Middle frontal gyrus (tissue), 1 donor: ENCODE data around the gene BRCA1.
"Not testable (repeated sequence)": the region's sequence is repeated elsewhere in the genome, so short reads cannot be mapped to it uniquely, and the experiment has no call there.

Experiments used
- DNase-seq: peaks from one replicate; pipeline ENCODE4 v3.0.0-alpha.2; 2015; ENCODE audit warnings: low spot score; ENCODE audit errors: extremely low spot score

Gene BRCA1

GRCh38 chr17:43125133-43125966, at the start of gene BRCA1:
BRCA1 (minus strand) TSS chr17:43125364; CDS start chr17:43124096, 1,268 bp downstream.
- DNase-seq, result peak; percentile 94

- peak; percentile 8 for DNase-seq
Measured at GRCh38 chr17:43171586-43172487, 46.7 kb upstream of the BRCA1 start.

- DNase-seq, result peak; percentile 97
Measured at GRCh38 chr17:43170766-43171585, 45.8 kb upstream of the BRCA1 start, which contains the start of gene NBR1. NBR1 (plus strand) TSS chr17:43171214; CDS start chr17:43175800, 4,586 bp downstream.

- peak; percentile 88 for DNase-seq
Measured at GRCh38 chr17:43170140-43170765, 45.1 kb upstream of the BRCA1 start.

- no peak for DNase-seq
Measured at GRCh38 chr17:43169561-43170139, 44.5 kb upstream of the BRCA1 start.

GRCh38 chr17:43165971-43166370, 40.8 kb upstream of the BRCA1 start:
- not testable (repeated sequence) for DNase-seq

GRCh38 chr17:43159957-43160356, 34.8 kb upstream of the BRCA1 start:
- not testable (repeated sequence) for DNase-seq

GRCh38 chr17:43159232-43159631, 34.1 kb upstream of the BRCA1 start:
- DNase-seq, result not testable (repeated sequence)

- DNase-seq, result no peak
Measured at GRCh38 chr17:43155666-43156065, 30.5 kb upstream of the BRCA1 start.

GRCh38 chr17:43153197-43153835, 28.2 kb upstream of the BRCA1 start:
- DNase-seq, result not testable (repeated sequence)

GRCh38 chr17:43151880-43152456, 26.8 kb upstream of the BRCA1 start:
- DNase-seq, result no peak

- DNase-seq, result no peak
Measured at GRCh38 chr17:43146649-43147048, 21.5 kb upstream of the BRCA1 start.

- DNase-seq, result no peak
Measured at GRCh38 chr17:43143201-43143600, 18.0 kb upstream of the BRCA1 start.

GRCh38 chr17:43142153-43142552, 17.0 kb upstream of the BRCA1 start:
- DNase-seq, result no peak

- no peak for DNase-seq
Measured at GRCh38 chr17:43140396-43141332, 15.5 kb upstream of the BRCA1 start.

GRCh38 chr17:43138531-43138930, 13.4 kb upstream of the BRCA1 start:
- not testable (repeated sequence) for DNase-seq

- not testable (repeated sequence) for DNase-seq
Measured at GRCh38 chr17:43136574-43136973, 11.4 kb upstream of the BRCA1 start.

- DNase-seq, result no peak
Measured at GRCh38 chr17:43135454-43135819, 10.3 kb upstream of the BRCA1 start.
